ENCODE measurements around the gene MAP6.

DNA sequence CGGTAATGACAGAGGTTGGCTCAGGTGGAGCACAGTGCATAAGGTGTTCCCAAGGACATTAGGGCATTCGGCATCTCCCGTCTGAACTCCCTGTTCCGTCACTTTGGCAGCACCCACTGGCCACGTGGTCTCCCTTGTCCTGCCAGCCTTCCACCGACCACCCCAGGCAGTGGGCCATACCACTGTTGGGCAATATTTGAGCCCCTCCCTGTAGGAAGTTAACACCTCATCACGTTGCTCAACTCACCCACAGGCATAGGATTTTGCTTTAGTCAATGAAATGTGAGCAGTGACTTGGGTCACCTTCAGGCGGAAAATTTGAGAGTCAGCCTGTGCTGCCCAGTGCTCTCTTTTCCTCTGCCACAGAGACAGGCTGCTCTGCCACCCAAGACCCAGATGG, 62.7 kb downstream of the MAP6 start:
- no peak for TF ChIP-seq GATA3 (IDR thresholded peaks at IDR 0.05; ENCODE audit: low read depth, low read length)
- no peak for TF ChIP-seq GATA2 (IDR thresholded peaks at IDR 0.05; ENCODE audit: low read depth, low read length)
